Measurements from ENCODE around the gene SUN5. TPM values are rescaled to one million over a fixed set of nuclear protein-coding genes. Genes with fewer than 3 reads are reported as not detected.

The SUN5 gene
- total and polyA plus RNA-seq, 4 donors = not detected

GRCh38 chr20:32968478-32969241 is 35.6 kb downstream of the SUN5 start:
- TF ChIP-seq, protein P1, sequence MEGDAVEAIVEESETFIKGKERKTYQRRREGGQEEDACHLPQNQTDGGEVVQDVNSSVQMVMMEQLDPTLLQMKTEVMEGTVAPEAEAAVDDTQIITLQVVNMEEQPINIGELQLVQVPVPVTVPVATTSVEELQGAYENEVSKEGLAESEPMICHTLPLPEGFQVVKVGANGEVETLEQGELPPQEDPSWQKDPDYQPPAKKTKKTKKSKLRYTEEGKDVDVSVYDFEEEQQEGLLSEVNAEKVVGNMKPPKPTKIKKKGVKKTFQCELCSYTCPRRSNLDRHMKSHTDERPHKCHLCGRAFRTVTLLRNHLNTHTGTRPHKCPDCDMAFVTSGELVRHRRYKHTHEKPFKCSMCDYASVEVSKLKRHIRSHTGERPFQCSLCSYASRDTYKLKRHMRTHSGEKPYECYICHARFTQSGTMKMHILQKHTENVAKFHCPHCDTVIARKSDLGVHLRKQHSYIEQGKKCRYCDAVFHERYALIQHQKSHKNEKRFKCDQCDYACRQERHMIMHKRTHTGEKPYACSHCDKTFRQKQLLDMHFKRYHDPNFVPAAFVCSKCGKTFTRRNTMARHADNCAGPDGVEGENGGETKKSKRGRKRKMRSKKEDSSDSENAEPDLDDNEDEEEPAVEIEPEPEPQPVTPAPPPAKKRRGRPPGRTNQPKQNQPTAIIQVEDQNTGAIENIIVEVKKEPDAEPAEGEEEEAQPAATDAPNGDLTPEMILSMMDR (IDR thresholded peaks at IDR 0.05; ENCODE audit: control extremely low read depth, extremely low read depth) = no peak
- Histone ChIP-seq H3K9me3 (ENCODE audit: control insufficient read depth in 4 of 4, insufficient read depth in 3 of 4, low read length in 3 of 4) (peaks cover 0 to 2% (median 0%) of the 10 kb centered on the region in 4 donors), H3K4me1 (ENCODE audit: control insufficient read depth in 5 of 5, insufficient read depth in 5 of 5, low read length in 5 of 5) (peaks cover 0 to 9% (median 3%) of the 10 kb centered on the region in 5 donors), H3K27me3 (ENCODE audit: control insufficient read depth in 3 of 3, insufficient read depth in 3 of 3, low read length in 2 of 3) (no peaks in the 10 kb centered on the region), H3K9ac (ENCODE audit: insufficient read depth in 1 of 2, low read length in 2 of 2) (no peak overlapping the region), H3K36me3 (ENCODE audit: control insufficient read depth in 4 of 4, insufficient read depth in 4 of 4, low read length in 4 of 4) (no peaks in the 10 kb centered on the region), H3K27ac (ENCODE audit: low read depth in 1 of 2, low read length in 1 of 2) (no peak overlapping the region), H3K4me3 (no peak overlapping the region)
- WGBS, 2 donors = 55 to 71% methylated on average over 19 of the region's 19 CpGs
- DNase-seq (peak; percentile 29 to 78 (median 45)), ATAC-seq (ENCODE audit: insufficient read depth, low FRiP score) (no peak)

DNA sequence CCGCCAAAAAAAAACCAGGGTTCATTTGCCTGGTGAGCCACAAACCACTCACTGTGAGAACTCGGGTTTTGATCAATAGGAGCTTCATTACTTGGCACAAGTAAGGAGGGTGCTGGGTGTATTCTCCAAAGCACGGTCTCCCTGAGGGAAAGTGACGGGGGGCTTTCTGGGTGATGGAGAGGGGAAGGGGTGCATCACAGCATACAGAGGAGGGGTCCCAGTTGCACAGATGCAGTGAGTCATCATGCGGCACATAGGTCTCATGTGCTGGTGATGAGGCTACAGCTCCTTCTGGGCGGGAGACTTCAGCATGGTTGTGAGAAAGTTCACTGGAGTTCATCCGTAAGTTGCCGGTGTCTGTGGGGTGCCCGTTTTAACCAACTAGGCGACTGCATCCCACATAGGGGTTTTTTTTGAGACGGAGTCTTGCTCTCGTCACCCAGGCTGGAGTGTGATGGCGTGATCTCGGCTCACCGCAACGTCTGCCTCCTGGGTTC is 36.2 kb downstream of the SUN5 start:
- peaks cover 0 to under 1% (median 0%) of the 10 kb centered on the region in 4 donors for H3K9me3 ChIP-seq (ENCODE audit: control insufficient read depth in 4 of 4, insufficient read depth in 3 of 4, low read length in 3 of 4)
- no peak overlapping the region for H3K4me3 ChIP-seq
- H3K27ac ChIP-seq (ENCODE audit: low read depth in 1 of 2, low read length in 1 of 2) = no peak overlapping the region
- no peaks in the 10 kb centered on the region for H3K27me3 ChIP-seq (ENCODE audit: control insufficient read depth in 3 of 3, insufficient read depth in 3 of 3, low read length in 2 of 3)
- ATAC-seq (ENCODE audit: insufficient read depth, low FRiP score) = no peak
- 81 to 92% methylated on average over 16 of the region's 16 CpGs for WGBS, 2 donors
- TF ChIP-seq, protein P1 (IDR thresholded peaks at IDR 0.05; ENCODE audit: control extremely low read depth, extremely low read depth) = no peak
- DNase-seq = no peak
- H3K9ac ChIP-seq (ENCODE audit: insufficient read depth in 1 of 2, low read length in 2 of 2) = no peak overlapping the region
- peaks cover 0 to 9% (median 3%) of the 10 kb centered on the region in 5 donors for H3K4me1 ChIP-seq (ENCODE audit: control insufficient read depth in 5 of 5, insufficient read depth in 5 of 5, low read length in 5 of 5)
- H3K36me3 ChIP-seq (ENCODE audit: control insufficient read depth in 4 of 4, insufficient read depth in 4 of 4, low read length in 4 of 4) = no peaks in the 10 kb centered on the region

DNA sequence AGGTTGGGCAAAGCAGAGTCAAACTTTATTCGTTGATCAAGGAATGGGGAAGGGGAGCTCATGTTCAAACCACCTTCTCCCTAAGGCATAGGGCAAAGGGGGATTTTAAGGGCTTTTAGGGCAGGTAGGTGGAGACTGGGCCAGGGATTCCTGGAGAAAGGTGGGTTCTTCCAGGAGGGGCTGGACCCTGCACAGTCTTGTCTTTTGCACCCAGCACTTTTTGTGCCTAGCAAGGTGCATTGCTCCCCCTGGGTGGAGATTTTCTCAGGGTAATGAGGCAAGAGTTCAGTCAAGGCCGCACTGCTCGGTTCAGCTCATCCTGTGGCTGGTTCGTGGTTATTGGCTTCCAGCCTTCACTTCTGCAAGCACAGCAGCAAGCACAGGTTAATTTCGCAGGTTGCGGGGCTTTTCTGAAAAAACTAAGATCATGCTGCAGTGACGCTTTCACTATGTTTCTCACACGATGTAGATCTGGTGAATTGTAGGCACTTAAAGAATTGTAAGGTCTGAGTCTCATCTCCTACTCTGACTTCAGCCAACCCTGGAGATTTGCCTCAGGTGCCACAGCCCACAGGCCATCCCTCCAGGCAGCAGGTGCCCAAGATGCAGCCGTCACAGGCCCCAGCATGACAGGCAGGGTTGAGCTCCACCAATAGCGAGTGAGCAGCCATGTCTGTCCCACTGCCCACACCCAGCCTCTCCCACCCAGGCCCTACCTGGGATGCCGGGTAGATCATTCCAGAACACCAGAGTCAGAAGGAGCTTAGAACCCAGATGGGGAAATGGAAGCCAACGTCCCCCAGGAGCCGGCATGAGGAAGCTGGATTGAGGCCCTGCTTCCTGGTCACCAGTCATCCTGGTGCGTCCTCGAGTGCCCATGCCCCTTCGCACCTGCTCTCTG is 37.1 kb downstream of the SUN5 start:
- DNase-seq = no peak
- H3K9ac ChIP-seq (ENCODE audit: insufficient read depth in 1 of 2, low read length in 2 of 2) = no peak overlapping the region
- 55 to 64% methylated on average over 16 of the region's 16 CpGs for WGBS, 2 donors

More for the DNA sequence above, 37.1 kb downstream of the SUN5 start:
- no peak for ATAC-seq (ENCODE audit: insufficient read depth, low FRiP score)
- Histone ChIP-seq H3K9me3 (ENCODE audit: control insufficient read depth in 4 of 4, insufficient read depth in 3 of 4, low read length in 3 of 4) (no peaks in the 10 kb centered on the region), H3K36me3 (ENCODE audit: control insufficient read depth in 4 of 4, insufficient read depth in 4 of 4, low read length in 4 of 4) (no peaks in the 10 kb centered on the region), H3K27ac (ENCODE audit: low read depth in 1 of 2, low read length in 1 of 2) (no peak overlapping the region), H3K4me3 (no peak overlapping the region), H3K4me1 (ENCODE audit: control insufficient read depth in 5 of 5, insufficient read depth in 5 of 5, low read length in 5 of 5) (peaks cover 0 to 6% (median 3%) of the 10 kb centered on the region in 5 donors), H3K27me3 (ENCODE audit: control insufficient read depth in 3 of 3, insufficient read depth in 3 of 3, low read length in 2 of 3) (no peaks in the 10 kb centered on the region)
- TF ChIP-seq, protein P1 (IDR thresholded peaks at IDR 0.05; ENCODE audit: control extremely low read depth, extremely low read depth) = no peak
